NT2/D1 (cell line): Measurements from ENCODE around the gene BCAT1.

Experiments used
- SUZ12 ChIP-seq: IDR thresholded peaks from 2 replicates; pipeline ENCODE4 v1.6.1; 2011; ENCODE audit not compliant: insufficient read length, insufficient read depth; ENCODE audit errors: extremely low read depth
- ZNF274 ChIP-seq: IDR thresholded peaks from 2 replicates; pipeline ENCODE4 v1.6.1; 2011; ENCODE audit warnings: mild to moderate bottlenecking, low read depth, low read length

DNA sequence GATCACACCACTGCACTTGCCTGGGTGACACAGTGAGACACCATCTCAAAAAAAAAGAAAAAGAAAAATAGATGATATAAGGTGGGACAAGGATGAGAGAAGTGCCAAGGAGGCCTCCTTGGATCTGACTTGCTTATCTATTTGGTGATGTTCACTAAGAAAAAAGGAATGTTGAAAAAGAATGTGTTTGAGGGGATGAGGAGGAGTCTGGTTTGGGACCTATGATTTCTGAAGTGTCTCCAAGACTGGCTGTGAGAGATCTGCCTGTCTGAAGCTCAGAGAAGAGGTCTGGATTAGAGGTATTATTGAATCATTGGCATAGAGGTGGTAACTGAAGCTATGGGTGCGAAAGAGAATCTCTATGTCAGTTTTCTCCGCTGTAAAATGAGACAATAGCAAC is 42.8 kb downstream of the BCAT1 start:
- no peak for TF ChIP-seq SUZ12
- TF ChIP-seq ZNF274, result no peak
